GM18951 (cell line): ENCODE measurements around the gene CHCHD6.

Experiments used
- POLR2A ChIP-seq: IDR thresholded peaks from 4 replicates; pipeline ENCODE4 v1.6.1; 2011; ENCODE audit warnings: mild to moderate bottlenecking; ENCODE audit not compliant: insufficient read length, insufficient read depth; ENCODE audit errors: extremely low read depth
- in situ Hi-C: fragments of 300-500 bp; cut with MboI; formaldehyde crosslinking; loops from one replicate; pipeline ENCODE4 v1.12.0; 2022; ENCODE audit warnings: low sequenced_read_pairs, mixed read lengths, inconsistent platforms; ENCODE audit not compliant: unreplicated experiment

The CHCHD6 gene

GRCh38 chr3:126895178-126896066 is 191.4 kb downstream of the CHCHD6 start:
- no peak for TF ChIP-seq POLR2A
- in situ Hi-C loops = no loop called here

GRCh38 chr3:126896067-126896441 is 192.0 kb downstream of the CHCHD6 start:
- TF ChIP-seq POLR2A = no peak
- in situ Hi-C loops = no loop called here

GRCh38 chr3:126896968-126897367 is 192.9 kb downstream of the CHCHD6 start:
- TF ChIP-seq POLR2A = no peak
- in situ Hi-C loops = no loop called here

GRCh38 chr3:126897943-126898342 is 193.9 kb downstream of the CHCHD6 start:
- no peak for TF ChIP-seq POLR2A
- in situ Hi-C loops = no loop called here

- TF ChIP-seq POLR2A = no peak
- in situ Hi-C loops = no loop called here
Measured at GRCh38 chr3:126900859-126901540, 197.0 kb downstream of the CHCHD6 start.

- in situ Hi-C loops = no loop called here
- no peak for TF ChIP-seq POLR2A
Measured at GRCh38 chr3:126901631-126902030, 197.6 kb downstream of the CHCHD6 start.

- TF ChIP-seq POLR2A = no peak
- in situ Hi-C loops = no loop called here
Measured at GRCh38 chr3:126903521-126903920, 199.5 kb downstream of the CHCHD6 start.

- no peak for TF ChIP-seq POLR2A
- in situ Hi-C loops = no loop called here
Measured at GRCh38 chr3:126907557-126907956, 203.5 kb downstream of the CHCHD6 start.

- in situ Hi-C loops = no loop called here
Measured at GRCh38 chr3:126908752-126909275, 204.8 kb downstream of the CHCHD6 start.

GRCh38 chr3:126910231-126910630 is 206.2 kb downstream of the CHCHD6 start:
- TF ChIP-seq POLR2A = no peak

More at GRCh38 chr3:126908752-126909275, 204.8 kb downstream of the CHCHD6 start:
- no peak for TF ChIP-seq POLR2A

GRCh38 chr3:126911162-126912026 is 207.4 kb downstream of the CHCHD6 start:
- TF ChIP-seq POLR2A = peak; percentile 32
- in situ Hi-C loops = no loop called here

More at GRCh38 chr3:126910231-126910630, 206.2 kb downstream of the CHCHD6 start:
- in situ Hi-C loops = no loop called here

GRCh38 chr3:126912027-126912422 is 208.0 kb downstream of the CHCHD6 start:
- no peak for TF ChIP-seq POLR2A
- in situ Hi-C loops = no loop called here
